Measurements from ENCODE around the gene ZNF618.

- TF ChIP-seq, protein P1, sequence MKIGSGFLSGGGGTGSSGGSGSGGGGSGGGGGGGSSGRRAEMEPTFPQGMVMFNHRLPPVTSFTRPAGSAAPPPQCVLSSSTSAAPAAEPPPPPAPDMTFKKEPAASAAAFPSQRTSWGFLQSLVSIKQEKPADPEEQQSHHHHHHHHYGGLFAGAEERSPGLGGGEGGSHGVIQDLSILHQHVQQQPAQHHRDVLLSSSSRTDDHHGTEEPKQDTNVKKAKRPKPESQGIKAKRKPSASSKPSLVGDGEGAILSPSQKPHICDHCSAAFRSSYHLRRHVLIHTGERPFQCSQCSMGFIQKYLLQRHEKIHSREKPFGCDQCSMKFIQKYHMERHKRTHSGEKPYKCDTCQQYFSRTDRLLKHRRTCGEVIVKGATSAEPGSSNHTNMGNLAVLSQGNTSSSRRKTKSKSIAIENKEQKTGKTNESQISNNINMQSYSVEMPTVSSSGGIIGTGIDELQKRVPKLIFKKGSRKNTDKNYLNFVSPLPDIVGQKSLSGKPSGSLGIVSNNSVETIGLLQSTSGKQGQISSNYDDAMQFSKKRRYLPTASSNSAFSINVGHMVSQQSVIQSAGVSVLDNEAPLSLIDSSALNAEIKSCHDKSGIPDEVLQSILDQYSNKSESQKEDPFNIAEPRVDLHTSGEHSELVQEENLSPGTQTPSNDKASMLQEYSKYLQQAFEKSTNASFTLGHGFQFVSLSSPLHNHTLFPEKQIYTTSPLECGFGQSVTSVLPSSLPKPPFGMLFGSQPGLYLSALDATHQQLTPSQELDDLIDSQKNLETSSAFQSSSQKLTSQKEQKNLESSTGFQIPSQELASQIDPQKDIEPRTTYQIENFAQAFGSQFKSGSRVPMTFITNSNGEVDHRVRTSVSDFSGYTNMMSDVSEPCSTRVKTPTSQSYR (CRISPR knock-in tag; IDR thresholded peaks at IDR 0.05), result no peak
- TF ChIP-seq, protein P2, sequence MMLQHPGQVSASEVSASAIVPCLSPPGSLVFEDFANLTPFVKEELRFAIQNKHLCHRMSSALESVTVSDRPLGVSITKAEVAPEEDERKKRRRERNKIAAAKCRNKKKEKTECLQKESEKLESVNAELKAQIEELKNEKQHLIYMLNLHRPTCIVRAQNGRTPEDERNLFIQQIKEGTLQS (CRISPR knock-in tag; conservative IDR thresholded peaks at IDR 0.05), result no peak
- TF ChIP-seq, protein P3, sequence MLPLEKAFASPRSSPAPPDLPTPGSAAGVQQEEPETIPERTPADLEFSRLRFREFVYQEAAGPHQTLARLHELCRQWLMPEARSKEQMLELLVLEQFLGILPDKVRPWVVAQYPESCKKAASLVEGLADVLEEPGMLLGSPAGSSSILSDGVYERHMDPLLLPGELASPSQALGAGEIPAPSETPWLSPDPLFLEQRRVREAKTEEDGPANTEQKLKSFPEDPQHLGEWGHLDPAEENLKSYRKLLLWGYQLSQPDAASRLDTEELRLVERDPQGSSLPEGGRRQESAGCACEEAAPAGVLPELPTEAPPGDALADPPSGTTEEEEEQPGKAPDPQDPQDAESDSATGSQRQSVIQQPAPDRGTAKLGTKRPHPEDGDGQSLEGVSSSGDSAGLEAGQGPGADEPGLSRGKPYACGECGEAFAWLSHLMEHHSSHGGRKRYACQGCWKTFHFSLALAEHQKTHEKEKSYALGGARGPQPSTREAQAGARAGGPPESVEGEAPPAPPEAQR (CRISPR knock-in tag; IDR thresholded peaks at IDR 0.05), result no peak
- TF ChIP-seq ZNF512 (CRISPR knock-in tag; IDR thresholded peaks at IDR 0.05; ENCODE audit: borderline replicate concordance), result no peak
- TF ChIP-seq CBFB (CRISPR knock-in tag; IDR thresholded peaks at IDR 0.05; ENCODE audit: low read depth), result no peak
- no peak for TF ChIP-seq E2F5 (CRISPR knock-in tag; IDR thresholded peaks at IDR 0.05)
- TF ChIP-seq CTCF (IDR thresholded peaks at IDR 0.05), result no peak
These were observed 154.3 kb downstream of the ZNF618 start for GRCh38 chr9:114030364-114030763.
